GM19455 (cell line): ENCODE data around the gene ZWILCH.
"Not testable (repeated sequence)": the region's sequence is repeated elsewhere in the genome, so short reads cannot be mapped to it uniquely, and the experiment has no call there.

Experiments used
- ATAC-seq: cut with Tn5 transposase; IDR thresholded peaks from one replicate; pipeline ENCODE4 v1.9.1; 2021; ENCODE audit not compliant: unreplicated experiment

Gene ZWILCH

GRCh38 chr15:66486887-66487286, 18.2 kb upstream of the ZWILCH start:
- ATAC-seq, result no peak

- ATAC-seq, result no peak
These were observed 16.6 kb upstream of the ZWILCH start for GRCh38 chr15:66488525-66488924.

GRCh38 chr15:66489179-66489791, 15.8 kb upstream of the ZWILCH start:
- ATAC-seq, result no peak

- ATAC-seq, result no peak
These were observed 13.3 kb upstream of the ZWILCH start for GRCh38 chr15:66491846-66492245.

GRCh38 chr15:66494262-66494661, 10.9 kb upstream of the ZWILCH start:
- no peak for ATAC-seq

GRCh38 chr15:66496951-66497501, 8.1 kb upstream of the ZWILCH start:
- ATAC-seq, result peak; percentile 3

GRCh38 chr15:66497502-66498455, 7.3 kb upstream of the ZWILCH start, which contains the start of gene SNAPC5:
Gene SNAPC5 (minus strand): TSS chr15:66497762. CDS start chr15:66497731, 31 bp downstream.
- peak; percentile 76 for ATAC-seq

- ATAC-seq, result no peak
These were observed 6.4 kb upstream of the ZWILCH start for GRCh38 chr15:66498501-66499386.

GRCh38 chr15:66500346-66500745, 4.8 kb upstream of the ZWILCH start:
- ATAC-seq, result not testable (repeated sequence)

- no peak for ATAC-seq
These were observed 2.6 kb upstream of the ZWILCH start for GRCh38 chr15:66502491-66502890.

- not testable (repeated sequence) for ATAC-seq
These were observed 2.0 kb upstream of the ZWILCH start for GRCh38 chr15:66503041-66503648.

GRCh38 chr15:66503780-66504562, 1.2 kb upstream of the ZWILCH start:
- ATAC-seq, result no peak

- no peak for ATAC-seq
These were observed 295 bp downstream of the ZWILCH start for GRCh38 chr15:66505430-66505811.

GRCh38 chr15:66505818-66506217, 692 bp downstream of the ZWILCH start:
- no peak for ATAC-seq

- no peak for ATAC-seq
These were observed 3.3 kb downstream of the ZWILCH start for GRCh38 chr15:66508293-66508883.

- no peak for ATAC-seq
These were observed 9.5 kb downstream of the ZWILCH start for GRCh38 chr15:66514586-66514985.

GRCh38 chr15:66515901-66516322, 10.8 kb downstream of the ZWILCH start:
- ATAC-seq, result no peak

GRCh38 chr15:66523926-66524325, 18.8 kb downstream of the ZWILCH start:
- no peak for ATAC-seq

GRCh38 chr15:66524838-66525237, 19.7 kb downstream of the ZWILCH start:
- no peak for ATAC-seq
